ENCODE measurements around the gene RGS11.
"Not testable (repeated sequence)": the region's sequence is repeated elsewhere in the genome, so short reads cannot be mapped to it uniquely, and the experiment has no call there.

The RGS11 gene

GRCh38 chr16:261031-261691 is 14.6 kb downstream of the RGS11 start:
- DNase-seq: peak; percentile 59

GRCh38 chr16:260326-260725 is 15.4 kb downstream of the RGS11 start:
- DNase-seq: no peak

GRCh38 chr16:259814-260253 is 15.9 kb downstream of the RGS11 start:
- no peak for DNase-seq

- no peak for DNase-seq
Observed at GRCh38 chr16:259226-259625, 16.5 kb downstream of the RGS11 start.

DNA sequence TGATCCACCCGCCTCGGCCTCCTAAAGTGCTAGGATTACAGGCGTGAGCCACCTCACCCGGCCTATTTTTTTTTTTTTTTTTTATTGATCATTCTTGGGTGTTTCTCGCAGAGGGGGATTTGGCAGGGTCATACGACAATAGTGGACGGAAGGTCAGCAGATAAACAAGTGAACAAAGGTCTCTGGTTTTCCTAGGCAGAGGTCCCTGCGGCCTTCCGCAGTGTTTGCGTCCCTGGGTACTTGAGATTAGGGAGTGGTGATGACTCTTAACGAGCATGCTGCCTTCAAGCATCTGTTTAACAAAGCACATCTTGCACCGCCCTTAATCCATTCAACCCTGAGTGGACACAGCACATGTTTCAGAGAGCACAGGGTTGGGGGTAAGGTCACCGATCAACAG is 17.7 kb downstream of the RGS11 start:
- DNase-seq: not testable (repeated sequence)

- no peak for DNase-seq
Observed at GRCh38 chr16:255183-255582, 20.6 kb downstream of the RGS11 start.

- DNase-seq: no peak
Observed at GRCh38 chr16:254461-254860, 21.3 kb downstream of the RGS11 start.

GRCh38 chr16:253833-254232 is 21.9 kb downstream of the RGS11 start:
- DNase-seq: no peak

GRCh38 chr16:252366-253337 is 23.1 kb downstream of the RGS11 start:
- no peak for DNase-seq

DNA sequence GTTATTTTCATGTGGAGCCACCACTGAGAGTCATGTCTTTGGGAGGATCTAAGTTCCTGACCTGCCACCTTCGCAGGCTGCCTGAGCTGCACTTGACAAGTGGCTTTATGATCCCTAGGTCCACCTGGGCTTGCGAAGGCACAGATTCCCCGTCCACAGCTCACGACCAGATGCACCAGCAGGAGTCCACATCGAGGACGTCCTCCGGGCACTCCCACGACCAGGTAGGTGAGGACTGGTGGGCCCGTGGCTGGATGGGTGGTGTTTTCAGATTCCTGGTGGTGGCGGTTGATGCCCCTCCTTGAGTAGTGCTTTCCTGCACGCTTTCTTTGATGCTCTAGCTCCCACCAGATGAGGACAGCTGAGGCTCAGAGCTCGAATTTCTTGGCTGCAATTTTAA is 26.3 kb downstream of the RGS11 start:
- DNase-seq: no peak

GRCh38 chr16:247027-247426 is 28.7 kb downstream of the RGS11 start:
- DNase-seq: no peak

- no peak for DNase-seq
Observed at GRCh38 chr16:245105-245504, 30.6 kb downstream of the RGS11 start.

GRCh38 chr16:243348-243747 is 32.4 kb downstream of the RGS11 start:
- DNase-seq: no peak

- no peak for DNase-seq
Observed at GRCh38 chr16:242281-242680, 33.5 kb downstream of the RGS11 start.

GRCh38 chr16:240559-240958 is 35.2 kb downstream of the RGS11 start:
- no peak for DNase-seq

GRCh38 chr16:239948-240277 is 35.8 kb downstream of the RGS11 start:
- DNase-seq: no peak

GRCh38 chr16:234468-235305 is 41.1 kb downstream of the RGS11 start, which contains the start of gene FAM234A:
Gene FAM234A (plus strand): TSS chr16:234821. CDS start chr16:254414, 19,593 bp downstream.
- DNase-seq: peak; percentile 95

- DNase-seq: no peak
Observed at GRCh38 chr16:230949-231348, 44.8 kb downstream of the RGS11 start.

- DNase-seq: not testable (repeated sequence)
Observed at GRCh38 chr16:230351-230750, 45.4 kb downstream of the RGS11 start.

GRCh38 chr16:229731-230281 is 45.9 kb downstream of the RGS11 start:
- no peak for DNase-seq

DNA sequence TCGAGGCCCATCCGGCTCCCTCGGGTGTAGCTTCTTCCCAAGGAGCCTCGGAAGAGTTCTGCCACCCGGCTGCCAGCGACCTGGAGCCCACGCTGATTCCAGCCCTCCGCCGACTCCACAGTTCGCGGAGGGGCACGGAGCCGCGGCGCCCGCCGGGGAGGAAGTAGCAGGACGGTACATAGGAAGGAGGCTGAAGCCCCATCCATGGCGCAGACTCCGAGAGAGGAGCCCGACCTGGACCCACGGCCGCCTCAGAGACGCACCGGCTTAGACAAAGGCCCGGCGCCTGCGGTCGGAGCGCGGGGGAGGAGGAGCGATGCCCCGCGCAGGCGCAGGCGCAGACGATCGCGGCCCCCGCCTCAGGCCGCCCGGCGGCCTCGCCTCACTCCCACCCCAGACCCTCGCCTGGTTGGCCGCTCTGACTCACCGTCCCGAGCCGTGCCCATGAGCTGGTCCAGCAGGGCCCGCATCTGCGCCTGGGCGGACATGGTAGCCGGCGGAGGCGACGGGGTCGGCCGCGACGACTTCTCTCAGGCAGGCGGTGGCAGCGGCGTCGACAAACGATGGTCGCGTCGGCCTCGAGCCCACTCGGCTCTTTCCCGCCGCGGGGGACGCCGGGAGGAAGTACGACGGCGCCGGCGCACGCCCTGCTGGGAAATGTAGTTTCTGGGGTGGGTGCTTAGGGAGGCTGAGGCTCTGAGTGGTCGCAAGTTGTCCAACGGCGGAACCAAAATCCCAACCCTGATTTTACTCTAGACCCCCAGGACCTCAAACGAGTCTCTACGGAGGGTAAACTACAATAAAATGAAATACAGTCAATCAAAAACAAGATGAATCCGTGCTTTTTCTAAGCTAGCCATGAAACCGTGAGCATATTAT is 46.7 kb downstream of the RGS11 start, which contains the start of gene LUC7L:
LUC7L (minus strand) TSS at position 598 of the 879 bp plus-strand sequence; CDS start at position 488, 110 bp downstream.
- peak; percentile 90 for DNase-seq
